GM19395 (cell line): Measurements from ENCODE around the gene CALHM4.
"Not testable (repeated sequence)": the region's sequence is repeated elsewhere in the genome, so short reads cannot be mapped to it uniquely, and the experiment has no call there.

ENCODE experiments used
- ATAC-seq: cut with Tn5 transposase; IDR thresholded peaks from one replicate; pipeline ENCODE4 v1.9.1; 2021; ENCODE audit warnings: mild to moderate bottlenecking, moderate library complexity; ENCODE audit not compliant: unreplicated experiment

The CALHM4 gene

GRCh38 chr6:116572162-116572561, 18.6 kb downstream of the CALHM4 start:
- ATAC-seq: no peak

- no peak for ATAC-seq
Measured at GRCh38 chr6:116575227-116575626, 21.7 kb downstream of the CALHM4 start.

GRCh38 chr6:116577486-116577885, 23.9 kb downstream of the CALHM4 start:
- no peak for ATAC-seq

GRCh38 chr6:116578335-116578734, 24.8 kb downstream of the CALHM4 start:
- no peak for ATAC-seq

- no peak for ATAC-seq
Measured at GRCh38 chr6:116579143-116579542, 25.6 kb downstream of the CALHM4 start.

- no peak for ATAC-seq
Measured at GRCh38 chr6:116580198-116580597, 26.6 kb downstream of the CALHM4 start.

- no peak for ATAC-seq
Measured at GRCh38 chr6:116586276-116586675, 32.7 kb downstream of the CALHM4 start.

GRCh38 chr6:116586738-116587137, 33.2 kb downstream of the CALHM4 start:
- ATAC-seq: no peak

- ATAC-seq: no peak
Measured at GRCh38 chr6:116595247-116595646, 41.7 kb downstream of the CALHM4 start.

- ATAC-seq: no peak
Measured at GRCh38 chr6:116596815-116597214, 43.3 kb downstream of the CALHM4 start.

- ATAC-seq: not testable (repeated sequence)
Measured at GRCh38 chr6:116603916-116604315, 50.4 kb downstream of the CALHM4 start.

GRCh38 chr6:116604868-116605267, 51.3 kb downstream of the CALHM4 start:
- ATAC-seq: not testable (repeated sequence)

- no peak for ATAC-seq
Measured at GRCh38 chr6:116605935-116606334, 52.4 kb downstream of the CALHM4 start.
